Peyer's patch (tissue), 4 donors: ENCODE measurements around the gene SCARB1.

ENCODE experiments used
- POLR2A ChIP-seq, 2 donors: fragments of 450-650 bp; IDR thresholded peaks; one replicate each; pipeline ENCODE4 v1.5.1; 2017; ENCODE audit warnings: antibody characterized with exemption in 2 of 2, mild to moderate bottlenecking in 2 of 2, moderate library complexity in 2 of 2
- TF ChIP-seq, protein P1 (sequence below), 6 experiments: fragments of 450-650 bp in 4 of 6; fragments of 200-600 bp in 2 of 6; sonication (generic) in 1 of 6; IDR thresholded peaks; one replicate each; pipeline ENCODE4 v1.5.1; 2017 to 2019; ENCODE audit warnings: antibody characterized with exemption in 6 of 6, mild to moderate bottlenecking in 3 of 6, moderate library complexity in 1 of 6

- TF ChIP-seq, protein P1, sequence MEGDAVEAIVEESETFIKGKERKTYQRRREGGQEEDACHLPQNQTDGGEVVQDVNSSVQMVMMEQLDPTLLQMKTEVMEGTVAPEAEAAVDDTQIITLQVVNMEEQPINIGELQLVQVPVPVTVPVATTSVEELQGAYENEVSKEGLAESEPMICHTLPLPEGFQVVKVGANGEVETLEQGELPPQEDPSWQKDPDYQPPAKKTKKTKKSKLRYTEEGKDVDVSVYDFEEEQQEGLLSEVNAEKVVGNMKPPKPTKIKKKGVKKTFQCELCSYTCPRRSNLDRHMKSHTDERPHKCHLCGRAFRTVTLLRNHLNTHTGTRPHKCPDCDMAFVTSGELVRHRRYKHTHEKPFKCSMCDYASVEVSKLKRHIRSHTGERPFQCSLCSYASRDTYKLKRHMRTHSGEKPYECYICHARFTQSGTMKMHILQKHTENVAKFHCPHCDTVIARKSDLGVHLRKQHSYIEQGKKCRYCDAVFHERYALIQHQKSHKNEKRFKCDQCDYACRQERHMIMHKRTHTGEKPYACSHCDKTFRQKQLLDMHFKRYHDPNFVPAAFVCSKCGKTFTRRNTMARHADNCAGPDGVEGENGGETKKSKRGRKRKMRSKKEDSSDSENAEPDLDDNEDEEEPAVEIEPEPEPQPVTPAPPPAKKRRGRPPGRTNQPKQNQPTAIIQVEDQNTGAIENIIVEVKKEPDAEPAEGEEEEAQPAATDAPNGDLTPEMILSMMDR (IDR thresholded peaks at IDR 0.05) = no peak
- no peak for TF ChIP-seq POLR2A (IDR thresholded peaks at IDR 0.05)
These were observed 102.6 kb downstream of the SCARB1 start for GRCh38 chr12:124761056-124761455.
